Measurements from ENCODE around the gene GEMIN7.
A peak's percentile ranks its signal among the peaks of the same experiment; 100 is the strongest.

Gene GEMIN7

DNA sequence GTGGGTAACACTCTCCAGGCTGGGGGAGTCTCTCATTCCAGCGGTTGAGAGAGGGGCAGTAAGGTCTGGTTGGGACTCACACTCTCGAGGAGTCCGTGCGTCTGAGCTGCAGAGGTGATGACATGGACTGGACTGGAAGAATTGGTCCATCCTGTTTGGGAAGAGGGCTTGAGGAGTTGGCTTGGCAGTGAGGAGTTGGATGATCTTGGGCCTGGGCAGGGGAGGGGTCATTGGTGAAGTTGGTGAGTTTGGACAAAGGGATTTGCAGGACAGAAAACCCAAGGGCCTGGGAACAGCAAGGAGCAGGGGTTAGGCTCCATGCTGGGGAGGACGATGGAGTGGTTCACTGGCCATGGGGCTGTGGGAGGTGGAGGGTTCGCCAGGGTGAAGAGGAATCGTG is 17.6 kb downstream of the GEMIN7 start:
- no peak for DNase-seq
- WGBS (ENCODE audit: extremely low coverage, insufficient coverage, insufficient read length) = no CpG with 5 or more reads among the region's 7 CpGs

GRCh38 chr19:45097450-45097775 is 18.4 kb downstream of the GEMIN7 start:
- Histone ChIP-seq H3K36me3 (ENCODE audit: control insufficient read depth in 1 of 2, insufficient read depth in 2 of 2, low read length in 2 of 2) (peaks cover 0 to 4% of the 10 kb centered on the region in 2 experiments), H3K4me1 (ENCODE audit: control insufficient read depth in 1 of 2, insufficient read depth in 2 of 2, low read length in 2 of 2) (peaks cover 29 to 32% of the 10 kb centered on the region in 2 experiments), H3K23ac (ENCODE audit: low read length) (no peak overlapping the region), H4K91ac (ENCODE audit: low read depth, low read length) (no peak overlapping the region), H3K4me3 (ENCODE audit: low read depth, low read length) (no peak overlapping the region), H2BK5ac (ENCODE audit: low read depth, low read length, poor library complexity) (no peak overlapping the region), H3K79me2 (ENCODE audit: control insufficient read depth, insufficient read depth, low read length, poor library complexity) (peaks cover 40% of the 10 kb centered on the region), H4K8ac (ENCODE audit: low read depth, low read length) (no peak overlapping the region), H2AFZ (ENCODE audit: insufficient read depth, low read length, poor library complexity) (no peak overlapping the region), H3K9ac (ENCODE audit: low read length) (no peak overlapping the region), H2BK120ac (ENCODE audit: insufficient read depth, low read length, poor library complexity) (no peak overlapping the region), H3K27me3 (ENCODE audit: insufficient read depth, low read length) (no peaks in the 10 kb centered on the region), H3K9me3 (ENCODE audit: insufficient read depth, low read depth, low read length) (no peaks in the 10 kb centered on the region), H3K4ac (ENCODE audit: low read depth, low read length) (peak overlapping the region; percentile 35), H4K12ac (ENCODE audit: low read depth, low read length) (no peak overlapping the region), H3K27ac (ENCODE audit: low read depth, low read length) (no peak overlapping the region), H2AK5ac (ENCODE audit: low read length) (no peak overlapping the region), H3K4me2 (ENCODE audit: low read length) (no peak overlapping the region), H3K79me1 (ENCODE audit: low read length) (peaks cover 8% of the 10 kb centered on the region), H2BK12ac (ENCODE audit: low read length) (no peak overlapping the region), H3K18ac (ENCODE audit: low read length) (no peak overlapping the region), H3K14ac (ENCODE audit: low read length) (no peak overlapping the region)
- no peak for DNase-seq
- no CpG with 5 or more reads among the region's 7 CpGs for WGBS (ENCODE audit: extremely low coverage, insufficient coverage, insufficient read length)

More for the DNA sequence above, 17.6 kb downstream of the GEMIN7 start:
- peaks cover 0 to 4% of the 10 kb centered on the region in 2 experiments for H3K36me3 ChIP-seq (ENCODE audit: control insufficient read depth in 1 of 2, insufficient read depth in 2 of 2, low read length in 2 of 2)
- no peaks in the 10 kb centered on the region for H3K27me3 ChIP-seq (ENCODE audit: insufficient read depth, low read length)
- no peak overlapping the region for H2BK12ac ChIP-seq (ENCODE audit: low read length)
- H2AFZ ChIP-seq (ENCODE audit: insufficient read depth, low read length, poor library complexity) = no peak overlapping the region
- no peak overlapping the region for H3K18ac ChIP-seq (ENCODE audit: low read length)
- H4K8ac ChIP-seq (ENCODE audit: low read depth, low read length) = no peak overlapping the region
- no peak overlapping the region for H2AK5ac ChIP-seq (ENCODE audit: low read length)
- H4K91ac ChIP-seq (ENCODE audit: low read depth, low read length) = no peak overlapping the region
- no peak overlapping the region for H3K27ac ChIP-seq (ENCODE audit: low read depth, low read length)
- no peak overlapping the region for H3K4me3 ChIP-seq (ENCODE audit: low read depth, low read length)
- H3K79me1 ChIP-seq (ENCODE audit: low read length) = peaks cover 10% of the 10 kb centered on the region
- no peak overlapping the region for H3K4me2 ChIP-seq (ENCODE audit: low read length)
- H2BK5ac ChIP-seq (ENCODE audit: low read depth, low read length, poor library complexity) = no peak overlapping the region
- no peak overlapping the region for H3K14ac ChIP-seq (ENCODE audit: low read length)
- peaks cover 39% of the 10 kb centered on the region for H3K79me2 ChIP-seq (ENCODE audit: control insufficient read depth, insufficient read depth, low read length, poor library complexity)
- H3K9ac ChIP-seq (ENCODE audit: low read length) = no peak overlapping the region
- no peak overlapping the region for H3K23ac ChIP-seq (ENCODE audit: low read length)
- H3K9me3 ChIP-seq (ENCODE audit: insufficient read depth, low read depth, low read length) = no peaks in the 10 kb centered on the region
- peaks cover 29 to 32% of the 10 kb centered on the region in 2 experiments for H3K4me1 ChIP-seq (ENCODE audit: control insufficient read depth in 1 of 2, insufficient read depth in 2 of 2, low read length in 2 of 2)
- H2BK120ac ChIP-seq (ENCODE audit: insufficient read depth, low read length, poor library complexity) = no peak overlapping the region
- no peak overlapping the region for H4K12ac ChIP-seq (ENCODE audit: low read depth, low read length)
- peak overlapping the region; percentile 35 for H3K4ac ChIP-seq (ENCODE audit: low read depth, low read length)

DNA sequence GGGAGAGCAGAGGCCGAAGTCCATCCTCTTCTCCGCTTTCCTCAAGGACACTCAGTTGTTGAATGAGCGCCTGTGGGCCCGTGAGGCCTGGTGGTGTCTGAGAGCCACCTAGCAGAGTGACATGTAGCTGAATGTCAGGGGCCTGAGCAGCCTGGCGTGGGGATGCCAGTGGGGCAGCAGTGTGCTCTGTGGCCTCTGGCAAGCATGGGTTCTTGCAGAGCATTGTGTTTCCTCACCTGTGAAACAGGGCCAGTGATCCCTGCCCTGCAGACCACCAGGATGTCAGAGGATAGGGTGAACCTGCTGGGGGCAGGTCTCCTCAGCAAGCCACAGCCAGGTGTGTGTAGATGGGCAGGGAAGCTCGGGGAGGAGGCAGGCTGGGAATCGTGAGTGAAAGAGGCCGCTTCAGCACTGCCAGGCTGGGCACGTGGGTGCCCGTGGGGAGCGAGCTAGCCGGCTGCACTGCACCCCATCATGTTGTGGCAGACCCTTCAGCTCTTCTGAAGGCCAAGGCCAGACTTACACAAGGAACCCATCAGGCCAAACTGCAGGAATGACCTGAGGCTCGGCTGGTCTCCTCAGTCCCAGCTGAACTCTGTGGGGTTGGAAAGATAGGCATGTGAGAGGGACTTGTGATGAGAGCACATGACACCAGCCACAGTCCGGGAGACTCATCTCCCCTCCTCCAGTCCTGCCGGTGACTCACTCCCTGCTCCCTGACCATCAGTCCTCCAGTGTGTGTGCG is 18.9 kb downstream of the GEMIN7 start:
- no peak overlapping the region for H3K14ac ChIP-seq (ENCODE audit: low read length)

DNA sequence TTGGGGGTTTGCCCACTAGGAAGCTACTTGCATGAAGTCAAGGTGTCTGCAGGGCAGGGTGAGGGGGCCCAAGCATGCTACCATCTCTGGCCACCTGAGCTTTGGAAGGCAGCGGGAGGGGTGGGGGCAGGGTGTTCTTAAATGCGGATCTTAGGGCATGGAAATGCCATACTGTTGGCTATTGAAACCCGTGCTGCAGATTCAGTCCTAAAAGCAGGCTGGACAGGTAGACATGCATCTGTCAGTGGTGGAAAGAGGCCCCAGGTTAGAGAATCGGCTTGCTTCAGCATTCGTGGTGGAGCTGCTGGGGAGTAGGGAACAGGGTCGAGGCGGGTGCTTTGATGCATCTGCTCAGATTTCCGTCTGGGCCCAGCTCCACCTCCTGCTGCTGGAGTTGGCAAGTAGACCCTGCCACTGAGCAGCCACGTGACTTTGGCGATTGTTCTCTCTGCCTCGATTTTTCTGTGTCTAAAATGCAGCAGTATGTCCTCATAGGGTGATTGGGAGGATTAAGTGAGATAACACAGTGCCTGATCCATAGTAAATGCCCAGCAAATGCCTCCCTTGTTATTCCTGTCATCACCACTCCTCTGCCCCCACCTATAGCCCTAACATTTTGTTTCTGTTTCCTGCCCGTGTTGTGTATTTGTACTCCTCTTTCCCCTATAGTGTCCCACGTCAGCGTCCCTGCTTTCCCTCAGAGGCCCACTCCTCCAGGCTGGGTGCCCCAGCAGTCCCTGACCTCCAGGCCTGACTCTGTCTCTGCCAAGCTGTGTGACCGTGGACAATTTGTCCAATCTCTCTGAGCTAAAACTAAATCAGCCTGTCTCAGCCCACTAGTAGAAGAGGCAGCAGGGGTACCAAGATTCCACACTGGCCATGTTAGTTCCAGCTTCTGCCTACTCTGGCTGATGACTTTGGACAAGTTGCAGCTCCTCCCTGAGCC is 19.7 kb downstream of the GEMIN7 start:
- no peak overlapping the region for H2AFZ ChIP-seq (ENCODE audit: insufficient read depth, low read length, poor library complexity)

More for the DNA sequence above, 18.9 kb downstream of the GEMIN7 start:
- Histone ChIP-seq H3K36me3 (ENCODE audit: control insufficient read depth in 1 of 2, insufficient read depth in 2 of 2, low read length in 2 of 2) (peaks cover 0 to 4% of the 10 kb centered on the region in 2 experiments), H3K79me2 (ENCODE audit: control insufficient read depth, insufficient read depth, low read length, poor library complexity) (peaks cover 37% of the 10 kb centered on the region), H2BK120ac (ENCODE audit: insufficient read depth, low read length, poor library complexity) (no peak overlapping the region), H3K18ac (ENCODE audit: low read length) (peak overlapping the region; percentile 18), H3K4me1 (ENCODE audit: control insufficient read depth in 1 of 2, insufficient read depth in 2 of 2, low read length in 2 of 2) (peaks cover 29 to 32% of the 10 kb centered on the region in 2 experiments), H3K4ac (ENCODE audit: low read depth, low read length) (peak overlapping the region; percentile 35), H3K23ac (ENCODE audit: low read length) (no peak overlapping the region), H4K12ac (ENCODE audit: low read depth, low read length) (no peak overlapping the region), H4K8ac (ENCODE audit: low read depth, low read length) (no peak overlapping the region), H3K27me3 (ENCODE audit: insufficient read depth, low read length) (no peaks in the 10 kb centered on the region), H2BK12ac (ENCODE audit: low read length) (no peak overlapping the region), H4K91ac (ENCODE audit: low read depth, low read length) (no peak overlapping the region), H3K4me2 (ENCODE audit: low read length) (no peak overlapping the region), H2AK5ac (ENCODE audit: low read length) (no peak overlapping the region), H2AFZ (ENCODE audit: insufficient read depth, low read length, poor library complexity) (no peak overlapping the region), H2BK5ac (ENCODE audit: low read depth, low read length, poor library complexity) (no peak overlapping the region), H3K27ac (ENCODE audit: low read depth, low read length) (peak overlapping the region; percentile 26), H3K79me1 (ENCODE audit: low read length) (peaks cover 4% of the 10 kb centered on the region), H3K9ac (ENCODE audit: low read length) (no peak overlapping the region), H3K4me3 (ENCODE audit: low read depth, low read length) (no peak overlapping the region), H3K9me3 (ENCODE audit: insufficient read depth, low read depth, low read length) (no peaks in the 10 kb centered on the region)
- peak; percentile 32 to 40 for DNase-seq
- no CpG with 5 or more reads among the region's 16 CpGs for WGBS (ENCODE audit: extremely low coverage, insufficient coverage, insufficient read length)

More for the DNA sequence above, 19.7 kb downstream of the GEMIN7 start:
- Histone ChIP-seq H3K79me1 (ENCODE audit: low read length) (no peaks in the 10 kb centered on the region), H4K91ac (ENCODE audit: low read depth, low read length) (no peak overlapping the region), H3K4me3 (ENCODE audit: low read depth, low read length) (no peak overlapping the region), H3K27ac (ENCODE audit: low read depth, low read length) (no peak overlapping the region), H3K36me3 (ENCODE audit: control insufficient read depth in 1 of 2, insufficient read depth in 2 of 2, low read length in 2 of 2) (peaks cover 0 to 4% of the 10 kb centered on the region in 2 experiments), H3K4me2 (ENCODE audit: low read length) (no peak overlapping the region), H2BK5ac (ENCODE audit: low read depth, low read length, poor library complexity) (no peak overlapping the region), H2AK5ac (ENCODE audit: low read length) (no peak overlapping the region), H3K23ac (ENCODE audit: low read length) (no peak overlapping the region), H4K12ac (ENCODE audit: low read depth, low read length) (no peak overlapping the region), H2BK12ac (ENCODE audit: low read length) (no peak overlapping the region), H3K9ac (ENCODE audit: low read length) (no peak overlapping the region), H3K79me2 (ENCODE audit: control insufficient read depth, insufficient read depth, low read length, poor library complexity) (peaks cover 29% of the 10 kb centered on the region), H3K9me3 (ENCODE audit: insufficient read depth, low read depth, low read length) (no peaks in the 10 kb centered on the region), H4K8ac (ENCODE audit: low read depth, low read length) (no peak overlapping the region), H3K14ac (ENCODE audit: low read length) (no peak overlapping the region), H2BK120ac (ENCODE audit: insufficient read depth, low read length, poor library complexity) (no peak overlapping the region), H3K4ac (ENCODE audit: low read depth, low read length) (peak overlapping the region; percentile 8), H3K4me1 (ENCODE audit: control insufficient read depth in 1 of 2, insufficient read depth in 2 of 2, low read length in 2 of 2) (peaks cover 28 to 30% of the 10 kb centered on the region in 2 experiments), H3K27me3 (ENCODE audit: insufficient read depth, low read length) (no peaks in the 10 kb centered on the region), H3K18ac (ENCODE audit: low read length) (peak overlapping the region; percentile 2)
- WGBS (ENCODE audit: extremely low coverage, insufficient coverage, insufficient read length) = no CpG with 5 or more reads among the region's 15 CpGs
- DNase-seq = no peak
